Frontal cortex (tissue), 4 donors: Measurements from ENCODE around the gene UPK1A. TPM values are rescaled to one million over a fixed set of nuclear protein-coding genes. Genes with fewer than 3 reads are reported as not detected.
"Not testable (repeated sequence)": the region's sequence is repeated elsewhere in the genome, so short reads cannot be mapped to it uniquely, and the experiment has no call there.

Source experiments
- DNase-seq, 2 donors: peaks; one replicate each; pipeline ENCODE4 v3.0.0; 2012; ENCODE audit warnings: low spot score in 2 of 2
- FAIRE-seq: peaks from 2 replicates; lab custom pipeline; 2012; peaks lifted over from hg19 to GRCh38; lab: Jason Lieb, UNC
- total RNA-seq: library from RNA; depleted of rRNA; stranded (reverse); fragments of >200 nt; gene quantifications from one replicate; pipeline ENCODE4 v1.2.3, GENCODE V29; 2014
- donor health status: control.
- donor health status: control.
- donor health status: control.

UPK1A gene
- total RNA-seq, 1 donor from 2014 or later = not detected

DNA sequence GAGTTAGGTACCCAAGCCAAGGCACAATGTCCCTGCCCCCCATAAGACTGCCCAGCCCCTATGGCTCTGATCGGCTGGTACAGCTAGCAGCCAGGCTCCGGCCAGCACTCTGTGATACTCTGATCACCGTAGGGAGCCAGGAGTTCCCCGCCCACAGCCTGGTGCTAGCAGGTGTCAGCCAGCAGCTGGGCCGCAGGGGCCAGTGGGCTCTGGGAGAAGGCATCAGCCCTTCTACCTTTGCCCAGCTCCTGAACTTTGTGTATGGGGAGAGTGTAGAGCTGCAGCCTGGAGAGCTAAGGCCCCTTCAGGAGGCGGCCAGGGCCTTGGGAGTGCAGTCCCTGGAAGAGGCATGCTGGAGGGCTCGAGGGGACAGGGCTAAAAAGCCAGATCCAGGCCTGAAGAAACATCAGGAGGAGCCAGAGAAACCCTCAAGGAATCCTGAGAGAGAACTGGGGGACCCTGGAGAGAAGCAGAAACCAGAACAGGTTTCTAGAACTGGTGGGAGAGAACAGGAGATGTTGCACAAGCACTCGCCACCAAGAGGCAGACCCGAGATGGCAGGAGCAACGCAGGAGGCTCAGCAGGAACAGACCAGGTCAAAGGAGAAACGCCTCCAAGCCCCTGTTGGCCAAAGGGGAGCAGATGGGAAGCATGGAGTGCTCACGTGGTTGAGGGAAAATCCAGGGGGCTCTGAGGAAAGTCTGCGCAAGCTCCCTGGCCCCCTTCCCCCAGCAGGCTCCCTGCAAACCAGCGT, 48.5 kb downstream of the UPK1A start:
- no peak for FAIRE-seq
- no peak for DNase-seq

DNA sequence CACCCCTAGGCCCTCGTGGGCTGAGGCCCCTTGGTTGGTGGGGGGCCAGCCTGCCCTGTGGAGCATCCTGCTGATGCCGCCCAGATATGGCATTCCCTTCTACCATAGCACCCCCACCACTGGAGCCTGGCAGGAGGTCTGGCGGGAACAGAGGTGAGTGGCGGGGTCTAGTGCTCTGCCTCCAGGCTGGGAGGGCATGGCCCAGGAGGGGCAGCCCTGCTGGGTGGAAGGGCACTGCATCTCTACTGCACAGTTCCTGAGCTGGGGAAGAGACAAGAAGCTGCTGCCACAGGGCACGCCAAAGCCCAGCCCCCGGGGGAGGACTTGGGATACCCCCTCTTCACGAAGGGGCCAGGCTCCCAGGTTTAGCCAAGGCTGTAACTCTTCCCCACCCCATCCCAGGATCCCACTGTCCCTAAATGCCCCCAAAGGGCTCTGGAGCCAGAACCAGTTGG, 49.1 kb downstream of the UPK1A start:
- DNase-seq = no peak
- no peak for FAIRE-seq

DNA sequence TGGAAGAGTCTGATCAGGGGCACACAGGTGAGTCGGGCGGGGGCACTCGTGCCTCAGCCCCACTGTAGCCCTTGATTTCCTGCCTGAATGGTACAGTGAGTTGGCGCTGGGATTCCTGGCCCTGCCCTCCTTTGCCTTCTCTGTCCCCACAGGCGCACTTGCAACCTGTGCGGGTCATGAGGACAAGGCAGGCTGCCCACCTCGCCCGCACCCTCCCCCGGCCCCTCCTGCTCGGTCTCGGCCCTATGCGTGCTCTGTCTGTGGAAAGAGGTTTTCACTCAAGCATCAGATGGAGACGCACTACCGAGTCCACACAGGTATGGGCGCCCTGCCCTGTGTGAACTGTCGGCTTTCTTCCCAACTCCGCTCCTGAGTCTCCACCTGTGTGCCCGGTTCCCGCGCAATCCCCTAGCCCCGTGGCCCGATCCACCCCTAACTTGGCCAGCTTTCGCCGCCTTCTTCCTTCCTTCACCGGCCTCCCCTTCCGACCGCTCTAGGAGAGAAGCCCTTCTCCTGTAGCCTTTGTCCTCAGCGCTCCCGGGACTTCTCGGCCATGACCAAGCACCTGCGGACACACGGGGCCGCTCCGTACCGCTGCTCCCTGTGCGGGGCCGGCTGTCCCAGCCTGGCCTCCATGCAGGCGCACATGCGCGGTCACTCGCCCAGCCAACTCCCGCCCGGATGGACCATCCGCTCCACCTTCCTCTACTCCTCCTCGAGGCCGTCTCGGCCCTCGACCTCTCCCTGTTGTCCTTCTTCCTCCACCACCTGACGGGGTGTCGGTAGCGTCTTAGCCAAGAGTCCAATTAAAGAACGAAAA, 49.9 kb downstream of the UPK1A start:
- DNase-seq = peak in 1 of 2 donors; percentile 68

DNA sequence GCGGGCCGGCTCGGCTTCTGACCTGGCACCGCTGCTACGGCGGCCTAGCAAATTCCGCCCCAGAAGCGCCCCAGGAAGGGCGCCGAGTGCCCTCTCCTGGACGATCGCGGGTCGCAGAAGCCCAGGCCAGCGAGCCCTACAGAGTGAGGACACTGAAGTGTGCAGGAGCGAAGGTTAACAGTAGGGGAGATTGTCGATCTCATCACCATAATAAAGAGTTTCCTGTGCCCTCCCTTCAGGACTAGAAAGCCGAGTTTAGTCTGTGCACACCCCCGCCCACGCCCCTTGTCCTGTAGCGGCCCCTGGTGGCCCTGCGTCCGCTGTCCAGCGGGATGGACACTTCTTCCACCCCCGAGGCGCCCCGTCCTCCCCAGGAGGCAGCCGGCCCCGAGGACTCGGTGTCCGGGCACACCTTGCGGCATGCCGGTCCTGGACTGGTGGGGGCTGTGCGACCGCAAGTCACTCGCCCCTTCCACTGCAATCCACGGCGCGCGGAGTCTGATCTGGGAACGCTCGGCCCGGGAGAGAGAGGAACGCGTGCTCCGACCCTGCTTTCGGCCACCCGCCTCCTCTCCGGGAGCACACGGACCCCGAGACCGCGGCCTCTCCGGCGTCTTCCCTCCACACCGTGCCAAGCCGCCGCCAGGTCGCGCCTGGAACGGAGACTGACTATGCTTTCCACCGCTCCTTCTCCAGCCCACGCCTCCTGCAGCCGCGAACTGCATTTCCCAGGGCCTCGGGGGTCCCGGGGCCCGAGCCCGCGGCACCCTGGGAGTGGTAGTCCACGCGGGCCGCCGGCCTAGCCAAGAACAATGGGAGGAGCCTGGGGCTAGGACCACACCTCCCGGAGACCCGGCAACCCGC, 50.7 kb downstream of the UPK1A start:
- DNase-seq = peak; percentile 90 to 100
- no peak for FAIRE-seq

More for the DNA sequence above, 49.9 kb downstream of the UPK1A start:
- no peak for FAIRE-seq

DNA sequence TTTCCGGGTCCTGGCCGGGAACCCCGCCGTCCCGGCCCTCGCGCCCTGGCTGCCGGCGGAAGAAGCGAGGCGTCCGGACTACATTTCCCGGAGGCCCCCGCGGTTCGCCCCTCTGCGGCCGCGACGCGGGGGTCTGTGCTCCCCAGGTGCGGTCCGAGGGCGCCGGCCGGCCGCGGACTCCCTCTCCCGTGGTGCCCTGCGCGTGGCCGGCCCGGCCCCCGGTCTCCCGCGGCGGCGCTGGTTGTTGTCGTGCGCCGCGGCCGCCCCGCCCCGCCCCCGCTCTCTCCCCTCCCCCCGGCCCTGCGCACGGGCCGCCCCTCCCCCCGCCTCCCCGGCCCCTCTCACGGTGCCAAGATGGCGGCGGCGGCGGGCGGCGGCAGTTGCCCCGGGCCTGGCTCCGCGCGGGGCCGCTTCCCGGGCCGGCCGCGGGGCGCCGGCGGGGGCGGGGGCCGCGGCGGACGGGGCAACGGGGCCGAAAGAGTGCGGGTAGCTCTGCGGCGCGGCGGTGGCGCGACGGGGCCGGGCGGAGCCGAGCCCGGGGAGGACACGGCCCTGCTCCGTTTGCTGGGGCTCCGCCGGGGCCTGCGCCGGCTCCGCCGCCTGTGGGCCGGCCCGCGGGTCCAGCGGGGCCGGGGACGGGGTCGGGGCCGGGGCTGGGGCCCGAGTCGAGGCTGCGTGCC, 51.5 kb downstream of the UPK1A start, which contains the start of gene KMT2B:
Gene KMT2B (plus strand): TSS at position 339 of the 680 bp plus-strand sequence. CDS start 16 bp downstream, at position 355.
- peak; percentile 100 for DNase-seq
- no peak for FAIRE-seq

DNA sequence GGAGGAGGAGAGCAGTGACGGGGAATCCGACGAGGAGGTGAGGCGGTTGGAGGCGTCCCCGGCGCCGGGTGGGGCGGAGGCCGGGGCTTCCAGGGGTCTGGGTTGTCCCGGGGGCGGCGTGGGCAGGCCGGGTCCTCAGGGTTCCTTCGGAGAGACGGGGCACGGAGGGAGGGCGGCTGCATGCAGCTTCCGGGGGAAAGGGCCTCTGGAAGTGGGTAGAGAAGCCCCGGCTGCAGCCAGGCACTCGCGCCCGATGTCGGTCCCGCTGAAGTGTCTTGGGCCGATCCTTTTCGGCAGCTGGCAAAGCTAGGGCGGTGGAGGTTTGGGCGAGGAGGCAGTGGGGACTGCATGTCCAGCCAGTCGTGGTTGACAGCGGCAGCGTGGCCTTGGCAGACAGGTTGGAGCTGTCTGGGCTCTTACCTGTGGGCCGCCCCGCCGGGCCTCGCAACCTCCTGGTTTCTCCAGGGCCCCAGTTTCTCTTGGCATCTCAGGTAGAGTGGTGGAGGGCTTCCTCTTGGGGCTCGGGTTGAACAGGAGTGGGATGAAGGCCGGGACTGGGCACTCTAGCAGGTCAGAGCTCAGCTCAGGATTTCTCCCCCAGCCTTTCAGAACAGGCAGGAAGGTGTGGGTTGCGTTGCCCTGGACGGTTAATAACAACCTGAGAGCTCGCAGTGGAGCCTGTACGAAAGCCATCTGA, 52.2 kb downstream of the UPK1A start:
- no peak for FAIRE-seq
- peak; percentile 59 to 63 for DNase-seq

DNA sequence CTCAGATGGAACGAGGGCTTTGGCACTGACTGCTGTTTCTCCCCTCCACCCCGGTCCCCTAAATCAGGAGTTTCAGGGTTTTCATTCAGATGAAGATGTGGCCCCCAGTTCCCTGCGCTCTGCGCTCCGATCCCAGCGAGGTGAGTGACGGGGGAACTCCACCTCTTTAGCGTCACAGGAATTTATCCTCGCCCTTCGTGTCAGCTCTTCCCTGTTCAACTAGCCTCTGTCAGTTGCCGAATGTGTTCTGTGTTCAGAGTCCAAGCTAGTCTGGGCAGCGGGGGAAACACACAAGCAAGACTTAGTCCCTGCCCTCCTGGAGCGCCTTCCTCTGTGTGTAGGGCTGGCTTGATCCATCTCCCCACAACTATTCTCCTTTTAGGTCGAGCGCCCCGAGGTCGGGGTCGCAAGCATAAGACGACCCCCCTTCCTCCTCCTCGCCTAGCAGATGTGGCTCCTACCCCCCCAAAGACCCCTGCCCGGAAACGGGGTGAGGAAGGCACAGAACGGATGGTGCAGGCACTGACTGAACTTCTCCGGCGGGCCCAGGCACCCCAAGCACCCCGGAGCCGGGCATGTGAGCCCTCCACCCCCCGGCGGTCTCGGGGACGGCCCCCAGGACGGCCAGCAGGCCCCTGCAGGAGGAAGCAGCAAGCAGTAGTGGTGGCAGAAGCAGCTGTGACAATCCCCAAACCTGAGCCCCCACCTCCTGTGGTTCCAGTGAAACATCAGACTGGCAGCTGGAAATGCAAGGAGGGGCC, 53.3 kb downstream of the UPK1A start:
- DNase-seq (no peak), FAIRE-seq (no peak)

DNA sequence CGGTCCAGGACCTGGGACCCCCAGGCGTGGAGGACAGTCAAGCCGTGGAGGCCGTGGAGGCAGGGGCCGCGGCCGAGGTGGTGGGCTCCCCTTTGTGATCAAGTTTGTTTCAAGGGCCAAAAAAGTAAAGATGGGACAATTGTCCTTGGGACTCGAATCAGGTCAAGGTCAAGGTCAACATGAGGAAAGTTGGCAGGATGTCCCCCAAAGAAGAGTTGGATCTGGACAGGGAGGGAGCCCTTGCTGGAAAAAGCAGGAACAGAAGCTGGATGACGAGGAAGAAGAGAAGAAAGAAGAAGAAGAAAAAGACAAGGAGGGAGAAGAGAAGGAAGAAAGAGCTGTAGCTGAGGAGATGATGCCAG, 53.8 kb downstream of the UPK1A start:
- FAIRE-seq (no peak), DNase-seq (no peak)

DNA sequence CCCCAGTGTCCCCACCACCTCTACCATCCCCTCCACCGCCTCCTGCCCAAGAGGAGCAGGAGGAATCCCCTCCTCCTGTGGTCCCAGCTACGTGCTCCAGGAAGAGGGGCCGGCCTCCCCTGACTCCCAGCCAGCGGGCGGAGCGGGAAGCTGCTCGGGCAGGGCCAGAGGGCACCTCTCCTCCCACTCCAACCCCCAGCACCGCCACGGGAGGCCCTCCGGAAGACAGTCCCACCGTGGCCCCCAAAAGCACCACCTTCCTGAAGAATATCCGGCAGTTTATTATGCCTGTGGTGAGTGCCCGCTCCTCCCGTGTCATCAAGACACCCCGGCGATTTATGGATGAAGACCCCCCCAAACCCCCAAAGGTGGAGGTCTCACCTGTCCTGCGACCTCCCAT, 54.3 kb downstream of the UPK1A start:
- no peak for DNase-seq
- FAIRE-seq = no peak

DNA sequence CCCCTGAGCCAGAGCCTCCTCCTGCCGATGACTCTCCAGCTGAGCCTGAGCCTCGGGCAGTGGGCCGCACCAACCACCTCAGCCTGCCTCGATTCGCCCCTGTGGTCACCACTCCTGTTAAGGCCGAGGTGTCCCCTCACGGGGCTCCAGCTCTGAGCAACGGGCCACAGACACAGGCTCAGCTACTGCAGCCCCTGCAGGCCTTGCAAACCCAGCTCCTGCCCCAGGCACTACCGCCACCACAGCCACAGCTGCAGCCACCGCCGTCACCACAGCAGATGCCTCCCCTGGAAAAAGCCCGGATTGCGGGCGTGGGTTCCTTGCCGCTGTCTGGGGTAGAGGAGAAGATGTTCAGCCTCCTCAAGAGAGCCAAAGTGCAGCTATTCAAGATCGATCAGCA, 55.1 kb downstream of the UPK1A start:
- FAIRE-seq = no peak
- DNase-seq = no peak

DNA sequence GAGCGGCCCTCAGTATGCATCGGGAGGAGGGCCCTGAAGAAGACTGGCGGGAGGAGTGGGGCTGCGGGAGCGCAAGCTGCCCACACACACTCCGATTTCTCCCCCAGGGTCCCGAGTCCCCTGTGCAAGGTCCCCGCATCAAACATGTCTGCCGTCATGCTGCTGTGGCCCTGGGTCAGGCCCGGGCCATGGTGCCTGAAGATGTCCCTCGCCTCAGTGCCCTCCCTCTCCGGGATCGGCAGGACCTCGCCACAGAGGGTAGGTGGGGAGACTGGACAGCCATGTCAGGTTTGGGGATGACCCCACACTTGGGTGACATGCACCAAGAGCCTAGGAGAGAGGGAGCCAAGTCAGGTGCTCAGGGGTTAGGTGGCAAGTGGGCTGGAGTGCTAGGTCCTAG, 56.1 kb downstream of the UPK1A start:
- no peak for DNase-seq
- no peak for FAIRE-seq

DNA sequence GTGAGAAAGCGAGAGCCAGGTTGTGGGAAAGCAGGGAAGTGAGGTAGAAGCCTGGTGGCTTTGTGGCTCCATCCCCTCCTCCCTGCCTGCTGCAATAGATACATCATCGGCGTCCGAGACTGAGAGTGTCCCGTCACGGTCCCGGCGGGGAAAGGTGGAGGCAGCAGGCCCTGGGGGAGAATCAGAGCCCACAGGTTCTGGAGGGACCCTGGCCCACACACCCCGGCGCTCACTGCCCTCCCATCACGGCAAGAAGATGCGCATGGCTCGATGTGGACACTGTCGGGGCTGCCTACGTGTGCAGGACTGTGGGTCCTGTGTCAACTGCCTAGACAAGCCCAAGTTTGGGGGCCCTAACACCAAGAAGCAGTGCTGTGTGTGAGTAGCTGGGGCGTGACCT, 56.6 kb downstream of the UPK1A start:
- DNase-seq (no peak), FAIRE-seq (no peak)

DNA sequence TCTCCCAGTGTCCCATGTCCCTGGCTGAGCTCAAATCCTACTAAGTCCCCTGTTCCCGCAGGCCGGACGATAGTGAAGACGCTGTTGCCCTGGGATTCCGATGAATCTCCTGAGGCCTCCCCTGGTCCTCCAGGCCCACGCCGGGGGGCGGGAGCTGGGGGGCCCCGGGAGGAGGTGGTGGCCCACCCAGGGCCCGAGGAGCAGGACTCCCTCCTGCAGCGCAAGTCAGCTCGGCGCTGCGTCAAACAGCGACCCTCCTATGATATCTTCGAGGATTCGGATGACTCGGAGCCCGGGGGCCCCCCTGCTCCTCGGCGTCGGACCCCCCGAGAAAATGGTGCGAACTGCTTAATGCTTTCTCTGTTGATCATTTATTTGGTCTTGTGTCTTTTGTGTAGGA, 57.4 kb downstream of the UPK1A start:
- no peak for DNase-seq
- FAIRE-seq = no peak

DNA sequence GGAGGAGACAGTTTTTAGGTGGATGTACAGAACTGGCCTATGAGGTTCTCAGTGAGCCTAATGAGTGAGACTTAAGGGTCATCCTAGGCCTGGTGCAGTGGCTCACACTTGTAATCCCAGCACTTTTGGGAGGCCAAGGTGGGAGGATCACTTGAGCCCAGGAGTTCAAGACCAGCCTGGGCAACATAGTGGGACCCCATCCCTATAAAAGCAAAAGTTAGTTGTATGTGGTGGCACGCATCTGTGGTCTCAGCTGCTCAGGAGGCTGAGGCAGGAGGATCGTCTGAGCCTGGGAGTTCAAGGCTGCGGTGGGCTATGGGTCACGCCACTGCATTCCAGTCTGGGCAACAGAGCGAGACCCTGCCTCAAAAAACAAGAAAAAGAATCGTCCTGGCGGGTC, 57.8 kb downstream of the UPK1A start:
- not testable (repeated sequence) for FAIRE-seq, DNase-seq

DNA sequence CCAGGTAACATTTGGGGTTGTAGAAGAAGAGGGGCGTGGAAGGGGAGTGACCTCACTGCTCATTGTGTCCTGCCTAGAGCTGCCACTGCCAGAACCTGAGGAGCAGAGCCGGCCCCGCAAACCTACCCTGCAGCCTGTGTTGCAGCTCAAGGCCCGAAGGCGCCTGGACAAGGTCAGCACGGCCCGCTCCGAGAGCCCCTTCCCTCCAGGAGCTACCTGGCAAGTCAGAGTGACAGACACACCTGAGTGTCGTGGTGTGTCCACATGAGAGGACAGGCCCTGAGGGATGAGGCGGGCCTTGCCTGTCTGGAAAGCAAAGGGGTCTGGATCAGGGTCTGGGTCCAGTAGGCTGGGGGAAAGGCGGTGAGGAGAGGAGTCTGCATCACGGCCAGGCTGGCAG, 58.2 kb downstream of the UPK1A start:
- DNase-seq (no peak), FAIRE-seq (no peak)

DNA sequence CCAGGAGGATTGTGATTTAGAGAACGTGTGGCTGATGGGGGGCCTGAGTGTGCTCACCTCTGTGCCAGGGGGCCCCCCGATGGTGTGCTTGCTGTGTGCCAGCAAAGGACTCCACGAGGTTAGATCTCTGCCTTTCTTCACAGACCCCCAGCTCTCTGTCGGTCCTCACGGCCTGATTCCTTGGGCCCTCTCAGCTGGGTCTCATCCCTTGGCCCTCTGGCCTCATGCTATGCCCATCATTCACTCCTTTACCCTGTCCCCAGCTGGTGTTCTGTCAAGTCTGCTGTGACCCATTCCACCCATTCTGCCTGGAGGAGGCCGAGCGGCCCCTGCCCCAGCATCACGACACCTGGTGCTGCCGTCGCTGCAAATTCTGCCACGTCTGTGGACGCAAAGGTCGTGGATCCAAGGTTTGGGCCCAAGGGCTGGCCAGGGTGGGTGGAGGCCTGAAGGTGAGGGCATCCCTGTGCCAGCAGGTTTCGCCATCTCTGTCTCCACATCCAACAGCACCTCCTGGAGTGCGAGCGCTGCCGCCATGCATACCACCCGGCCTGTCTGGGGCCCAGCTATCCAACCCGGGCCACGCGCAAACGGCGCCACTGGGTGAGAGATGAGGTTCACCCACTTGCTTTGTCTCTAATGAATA, 59.0 kb downstream of the UPK1A start:
- FAIRE-seq = no peak
- DNase-seq = no peak

DNA sequence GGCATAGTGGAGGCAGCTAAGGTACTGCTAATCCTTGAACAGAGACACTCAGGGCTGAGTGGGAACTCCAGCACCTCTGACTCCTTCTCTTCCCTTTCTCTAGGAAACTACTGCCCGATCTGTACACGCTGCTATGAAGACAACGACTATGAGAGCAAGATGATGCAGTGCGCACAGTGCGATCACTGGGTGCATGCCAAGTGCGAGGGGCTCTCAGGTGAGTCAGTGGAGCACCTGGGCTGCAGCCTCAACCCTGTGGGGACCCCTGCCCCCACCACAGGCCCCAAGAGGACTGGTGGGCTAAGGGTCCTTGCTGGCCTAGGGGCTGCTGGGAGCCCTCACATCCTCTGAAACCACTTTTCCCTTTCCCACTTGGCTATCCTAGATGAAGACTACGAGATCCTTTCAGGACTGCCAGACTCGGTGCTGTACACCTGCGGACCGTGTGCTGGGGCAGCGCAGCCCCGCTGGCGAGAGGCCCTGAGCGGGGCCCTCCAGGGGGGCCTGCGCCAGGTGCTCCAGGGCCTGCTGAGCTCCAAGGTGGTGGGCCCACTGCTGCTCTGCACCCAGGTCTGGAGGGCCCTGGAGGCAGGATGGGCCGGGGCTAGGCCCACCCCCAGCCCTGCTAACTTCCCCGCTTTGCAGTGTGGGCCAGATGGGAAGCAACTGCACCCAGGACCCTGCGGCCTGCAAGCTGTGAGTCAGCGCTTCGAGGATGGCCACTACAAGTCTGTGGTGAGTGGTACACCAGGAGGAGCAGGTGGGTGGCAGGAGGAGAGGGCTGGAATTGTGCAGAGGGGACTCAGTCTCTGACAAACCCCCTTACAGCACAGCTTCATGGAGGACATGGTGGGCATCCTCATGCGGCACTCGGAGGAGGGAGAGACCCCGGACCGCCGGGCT, 61.0 kb downstream of the UPK1A start:
- no peak for FAIRE-seq

More for the DNA sequence above, 61.0 kb downstream of the UPK1A start:
- DNase-seq = no peak
